Stimulated activated naive CD8-positive, alpha-beta T cell treated with anti-CD3 and anti-CD28 coated beads, Interleukin-15, amount 100 ng/mL, for 72 hours (primary cell): ENCODE results near the gene TROAP.

Source experiments
- ATAC-seq: fragments of 150-1000 bp; cut with Tn5 transposase; 2 replicates; pipeline ENCODE4 v1.10.0; 2021; ENCODE audit warnings: mild to moderate bottlenecking, moderate library complexity
- DNase-seq, 2 donors: peaks; one replicate each; pipeline ENCODE4 v3.0.0; 2021 to 2022
- H3K27ac Mint-ChIP-seq, 2 donors: one replicate each; pipeline ENCODE4 v1.8.0; 2022; ENCODE audit warnings: mild to moderate bottlenecking in 2 of 2, mixed read lengths in 2 of 2, moderate library complexity in 2 of 2
- H3K27me3 Mint-ChIP-seq: one replicate; pipeline ENCODE4 v1.8.0; 2022; ENCODE audit warnings: mixed read lengths
- H3K4me1 Mint-ChIP-seq: one replicate; pipeline ENCODE4 v1.8.0; 2022; ENCODE audit warnings: mild to moderate bottlenecking, mixed read lengths
- H3K4me3 Mint-ChIP-seq, 2 donors: one replicate each; pipeline ENCODE4 v1.8.0; 2022; ENCODE audit warnings: mild to moderate bottlenecking in 2 of 2, mixed read lengths in 2 of 2, moderate library complexity in 1 of 2
- H3K9me3 Mint-ChIP-seq, 2 donors: one replicate each; pipeline ENCODE4 v1.8.0; 2022; ENCODE audit warnings: mixed read lengths in 2 of 2

TROAP gene

GRCh38 chr12:49342914-49343731, 20.1 kb downstream of the TROAP start:
- H3K27ac Mint-ChIP-seq, result peak overlapping the region in 1 of 2 donors; percentile 50
- H3K4me1 Mint-ChIP-seq, result peaks cover 49% of the 10 kb centered on the region
- peak; percentile 27 to 42 for DNase-seq
- peak overlapping the region; percentile 56 to 68 for H3K4me3 Mint-ChIP-seq
- ATAC-seq, result peak; percentile 16
- H3K9me3 Mint-ChIP-seq, result no peaks in the 10 kb centered on the region
- peaks cover 100% of the 10 kb centered on the region for H3K27me3 Mint-ChIP-seq

DNA sequence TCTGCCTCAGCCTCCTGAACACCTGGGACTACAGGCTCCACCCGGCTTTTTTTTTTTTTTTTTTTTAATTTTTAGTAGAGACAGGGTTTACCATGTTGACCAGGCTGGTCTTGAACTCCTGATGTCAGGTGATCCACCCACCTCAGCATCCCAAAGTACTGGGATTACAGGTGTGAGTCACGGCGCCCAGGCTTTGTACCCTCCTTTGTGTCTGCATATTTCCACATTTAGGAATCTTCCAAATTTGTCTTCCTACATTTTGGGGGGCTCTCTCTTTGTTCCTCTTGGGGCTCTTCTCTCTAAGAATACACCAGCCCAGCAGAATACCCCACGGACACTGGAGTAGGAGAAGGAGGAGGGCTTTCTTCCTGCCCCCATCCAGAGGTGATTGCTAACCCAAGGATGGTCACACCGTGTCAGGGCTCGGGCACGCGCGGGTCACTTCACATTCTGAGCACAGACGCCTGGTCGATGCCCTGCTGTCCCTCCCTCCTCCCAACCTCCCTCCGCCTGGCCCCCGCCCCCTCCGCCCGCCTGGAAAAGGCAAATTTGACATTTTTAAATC, 21.5 kb downstream of the TROAP start:
- H3K4me1 Mint-ChIP-seq, result peaks cover 50% of the 10 kb centered on the region
- H3K9me3 Mint-ChIP-seq, result no peaks in the 10 kb centered on the region
- H3K27ac Mint-ChIP-seq, result no peak overlapping the region
- ATAC-seq (no peak), DNase-seq (peak in 1 of 2 donors; percentile 8)
- H3K27me3 Mint-ChIP-seq, result peaks cover 100% of the 10 kb centered on the region
- H3K4me3 Mint-ChIP-seq, result peak overlapping the region in 1 of 2 donors; percentile 58

DNA sequence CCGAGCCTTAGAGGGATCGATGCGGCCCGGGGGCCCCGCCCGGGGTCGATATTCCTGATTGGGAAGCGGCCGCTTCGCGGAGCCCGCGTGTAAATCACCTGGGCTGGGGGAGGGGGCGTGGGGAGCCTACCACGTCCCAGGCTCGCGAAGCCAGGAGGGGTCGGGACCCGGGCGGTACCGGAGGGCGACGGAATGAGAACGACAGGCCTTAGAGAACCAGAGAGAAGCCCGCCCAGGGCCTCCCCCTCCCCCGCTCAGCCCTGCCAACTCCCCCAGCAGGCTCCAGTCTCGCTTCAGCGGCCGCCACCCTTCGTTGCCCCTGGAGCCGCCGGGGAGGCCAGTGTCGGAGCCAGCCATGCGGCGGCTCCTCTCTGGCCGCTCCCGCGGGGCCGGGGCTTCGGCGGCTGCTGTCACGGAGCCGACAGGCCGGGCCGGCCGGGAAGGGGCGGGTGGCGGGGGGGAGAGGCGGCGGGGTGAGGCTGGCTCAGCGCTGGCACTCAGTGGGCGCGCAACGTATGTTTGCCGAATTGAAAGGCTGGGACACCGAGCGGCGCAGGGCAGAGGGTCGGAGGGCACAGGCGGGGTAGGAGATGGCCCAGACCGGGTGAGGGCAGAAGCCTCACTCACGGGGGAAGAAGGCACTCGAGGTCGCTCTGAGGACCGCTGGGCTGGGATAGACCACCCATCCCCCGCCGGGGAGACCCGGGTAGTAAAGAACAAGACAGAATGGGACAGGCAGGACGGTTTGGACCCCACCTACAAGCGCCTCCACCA, 22.2 kb downstream of the TROAP start:
- Mint-ChIP-seq H3K27ac (peak overlapping the region in 1 of 2 donors; percentile 57), H3K27me3 (peaks cover 100% of the 10 kb centered on the region), H3K4me1 (peaks cover 50% of the 10 kb centered on the region), H3K4me3 (peak overlapping the region; percentile 81 to 92), H3K9me3 (no peaks in the 10 kb centered on the region)
- peak in 1 of 2 donors; percentile 38 for DNase-seq
- ATAC-seq, result no peak

DNA sequence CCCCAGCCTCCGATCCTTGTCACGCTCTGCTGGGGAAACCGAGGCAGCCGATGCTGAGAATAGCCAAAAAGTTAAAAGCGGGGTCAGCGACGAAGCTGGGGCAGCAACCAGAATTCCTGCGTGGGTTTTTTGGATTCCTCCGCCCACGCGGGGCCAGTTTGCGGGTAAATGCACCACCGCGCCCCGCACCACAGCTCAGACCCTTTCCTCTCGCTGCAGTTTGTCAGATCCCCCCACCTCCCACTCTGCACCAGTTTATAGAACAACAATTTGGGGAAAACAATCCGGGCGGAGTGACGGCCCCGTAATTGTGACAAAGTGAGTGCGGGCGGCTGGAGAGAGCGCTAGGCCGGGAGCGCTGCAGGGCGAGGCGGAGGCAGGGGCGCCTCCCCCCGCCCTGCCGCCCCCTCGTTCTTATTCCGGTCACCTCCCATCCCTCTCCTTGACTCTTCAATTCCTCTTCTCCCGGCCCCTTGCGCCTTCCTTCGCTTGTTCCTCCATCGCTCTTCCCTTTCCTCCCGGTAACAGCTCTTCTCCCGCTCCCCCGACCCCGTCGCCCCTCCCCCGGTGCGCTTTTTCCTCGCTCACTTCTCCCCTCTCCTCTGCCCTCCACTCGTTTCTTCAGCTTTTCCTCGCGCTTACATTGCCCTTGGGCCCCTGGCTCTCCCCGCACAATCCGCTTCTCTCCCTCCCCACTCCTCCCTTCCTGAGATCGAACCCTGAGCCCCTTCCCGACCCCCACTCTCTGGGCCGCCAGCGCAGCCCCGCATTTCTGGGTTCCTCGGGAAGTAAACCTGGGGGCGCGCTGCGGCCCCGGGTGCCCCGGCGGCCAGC, 23.0 kb downstream of the TROAP start:
- H3K27ac Mint-ChIP-seq, result no peak overlapping the region
- peaks cover 100% of the 10 kb centered on the region for H3K27me3 Mint-ChIP-seq
- no peak for ATAC-seq
- H3K9me3 Mint-ChIP-seq, result no peaks in the 10 kb centered on the region
- DNase-seq, result peak in 1 of 2 donors; percentile 8
- peak overlapping the region; percentile 81 to 92 for H3K4me3 Mint-ChIP-seq
- H3K4me1 Mint-ChIP-seq, result peaks cover 50% of the 10 kb centered on the region

- ATAC-seq, result peak; percentile 31
- Mint-ChIP-seq H3K4me3 (peak within 1 kb of the TSS; percentile 81 to 92), H3K4me1 (peaks cover 50% of the 10 kb centered on the region), H3K27ac (no peak within 1 kb of the TSS), H3K9me3 (no peaks in the 10 kb centered on the region), H3K27me3 (peaks cover 100% of the 10 kb centered on the region)
- peak; percentile 47 to 48 for DNase-seq
Observed at GRCh38 chr12:49346659-49347310, 23.7 kb downstream of the TROAP start, which contains the start of gene DNAJC22. Gene DNAJC22 (plus strand): TSS chr12:49346888. CDS start chr12:49348873, 1,985 bp downstream.

DNA sequence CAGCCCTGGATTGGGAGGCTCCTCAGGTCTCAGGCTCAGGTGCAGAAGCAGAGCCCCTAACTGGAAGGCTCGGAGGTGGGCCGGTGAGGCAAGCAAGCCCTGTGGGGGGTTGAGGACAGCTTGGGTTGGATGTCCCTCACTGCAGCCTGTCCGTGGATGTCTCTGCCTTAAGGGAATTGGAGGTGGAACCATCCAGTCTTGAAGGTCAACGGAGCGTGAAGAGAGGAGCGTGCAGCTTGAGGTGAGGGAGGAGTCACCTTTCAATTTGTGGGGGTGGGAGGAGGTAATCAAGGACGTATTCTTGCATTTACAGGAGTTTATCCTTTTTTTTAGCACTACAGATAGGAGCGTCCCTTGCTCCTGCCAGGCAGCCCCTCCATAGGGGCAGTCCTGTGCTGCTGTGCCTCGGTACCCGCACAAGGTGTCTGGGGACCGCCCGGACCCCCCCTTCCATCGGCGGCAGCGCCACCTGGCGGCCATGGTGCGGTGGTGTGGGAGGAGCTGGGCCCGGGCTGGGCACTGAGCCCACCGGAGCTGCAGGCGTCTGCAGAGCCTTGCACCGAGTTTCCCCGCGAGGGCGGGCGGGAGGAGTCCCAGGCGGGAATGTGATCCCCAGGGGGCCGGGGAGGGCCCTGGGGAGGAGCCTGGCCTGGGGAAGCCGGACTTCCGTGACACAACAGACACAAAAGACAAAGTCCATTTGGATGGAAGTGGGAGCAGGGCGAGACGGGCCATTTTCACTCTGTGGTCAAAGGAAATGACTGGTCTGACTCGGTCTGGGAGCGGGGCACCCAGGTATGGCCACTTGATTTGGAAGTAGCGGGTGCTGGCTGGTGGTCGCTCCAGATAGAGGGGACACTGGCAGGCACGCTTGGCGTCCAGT, 24.5 kb downstream of the TROAP start:
- Mint-ChIP-seq H3K27ac (peak overlapping the region in 1 of 2 donors; percentile 82), H3K9me3 (no peaks in the 10 kb centered on the region), H3K4me3 (peak overlapping the region; percentile 81 to 92)

DNA sequence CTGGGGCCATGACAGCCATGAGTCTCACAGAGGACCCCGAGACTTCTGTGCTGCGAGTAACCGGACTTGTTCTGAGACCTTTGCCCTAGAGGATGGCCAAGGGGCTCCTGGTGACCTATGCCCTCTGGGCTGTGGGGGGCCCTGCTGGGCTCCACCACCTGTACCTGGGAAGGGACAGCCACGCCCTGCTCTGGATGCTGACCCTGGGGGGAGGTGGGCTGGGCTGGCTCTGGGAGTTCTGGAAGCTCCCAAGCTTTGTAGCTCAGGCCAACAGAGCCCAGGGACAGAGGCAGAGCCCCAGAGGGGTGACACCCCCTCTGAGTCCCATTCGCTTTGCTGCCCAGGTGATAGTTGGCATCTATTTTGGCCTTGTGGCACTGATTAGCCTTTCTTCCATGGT, 25.7 kb downstream of the TROAP start:
- H3K4me3 Mint-ChIP-seq, result no peak overlapping the region
- H3K27me3 Mint-ChIP-seq, result peaks cover 94% of the 10 kb centered on the region
- H3K27ac Mint-ChIP-seq, result no peak overlapping the region
- ATAC-seq (no peak), DNase-seq (no peak)
- H3K4me1 Mint-ChIP-seq, result peaks cover 37% of the 10 kb centered on the region
- no peaks in the 10 kb centered on the region for H3K9me3 Mint-ChIP-seq

More for the DNA sequence above, 24.5 kb downstream of the TROAP start:
- Mint-ChIP-seq H3K27me3 (peaks cover 98% of the 10 kb centered on the region), H3K4me1 (peaks cover 49% of the 10 kb centered on the region)
- DNase-seq (peak; percentile 84 to 86), ATAC-seq (peak; percentile 86)

- H3K4me1 Mint-ChIP-seq, result peaks cover 32% of the 10 kb centered on the region
- no peaks in the 10 kb centered on the region for H3K9me3 Mint-ChIP-seq
- ATAC-seq (no peak), DNase-seq (peak in 1 of 2 donors; percentile 7)
- no peak overlapping the region for H3K4me3 Mint-ChIP-seq
- H3K27ac Mint-ChIP-seq, result no peak overlapping the region
- H3K27me3 Mint-ChIP-seq, result peaks cover 89% of the 10 kb centered on the region
Observed at GRCh38 chr12:49349266-49349665, 26.2 kb downstream of the TROAP start.

DNA sequence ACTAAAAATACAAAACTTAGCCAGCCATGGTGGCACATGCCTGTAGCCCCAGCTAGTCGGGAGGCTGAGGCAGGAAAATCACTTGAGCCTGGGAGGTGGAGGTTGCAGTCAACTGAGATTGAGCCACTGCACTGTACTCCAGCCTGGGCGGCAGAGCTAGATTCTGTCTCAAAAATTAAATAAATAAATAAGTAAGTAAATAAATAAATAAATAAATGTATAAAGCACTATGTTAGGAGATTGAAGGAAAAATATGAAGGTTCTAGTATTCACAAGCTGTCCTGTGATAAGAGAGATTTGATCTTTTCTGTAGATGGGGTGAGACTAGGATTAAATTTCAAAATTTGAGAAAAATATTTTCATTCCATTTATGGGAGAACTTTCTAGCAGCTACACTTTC, 29.3 kb downstream of the TROAP start:
- no peak overlapping the region for H3K27ac Mint-ChIP-seq
- H3K9me3 Mint-ChIP-seq, result no peaks in the 10 kb centered on the region
- DNase-seq (no peak), ATAC-seq (no peak)
- H3K4me1 Mint-ChIP-seq, result peaks cover 9% of the 10 kb centered on the region
- H3K4me3 Mint-ChIP-seq, result no peak overlapping the region
- H3K27me3 Mint-ChIP-seq, result peaks cover 65% of the 10 kb centered on the region

DNA sequence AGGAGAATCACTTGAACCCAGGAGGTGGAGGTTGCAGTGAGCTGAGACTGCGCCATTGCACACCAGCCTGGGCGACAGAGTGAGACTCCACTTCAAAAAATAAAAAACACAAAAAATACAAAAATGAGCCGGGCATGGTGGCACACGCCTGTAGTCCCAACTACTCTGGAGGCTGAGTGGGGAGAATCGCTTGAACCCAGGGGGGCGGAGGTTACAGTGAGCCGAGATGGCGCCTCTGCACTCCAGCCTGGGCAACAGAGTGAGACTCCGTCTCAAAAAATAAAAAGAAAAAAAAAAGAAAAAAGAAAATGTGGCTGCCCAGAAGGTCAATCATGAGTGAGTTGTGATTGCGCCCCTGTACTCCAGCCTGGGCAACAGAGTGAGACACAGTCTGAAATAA, 32.9 kb downstream of the TROAP start:
- H3K27ac Mint-ChIP-seq, result no peak overlapping the region
- H3K4me3 Mint-ChIP-seq, result no peak overlapping the region
- no peaks in the 10 kb centered on the region for H3K9me3 Mint-ChIP-seq
- peaks cover 8% of the 10 kb centered on the region for H3K4me1 Mint-ChIP-seq
- H3K27me3 Mint-ChIP-seq, result peaks cover 39% of the 10 kb centered on the region
- no peak for DNase-seq
- ATAC-seq, result no peak

- Mint-ChIP-seq H3K4me1 (peaks cover 8% of the 10 kb centered on the region), H3K4me3 (no peak overlapping the region), H3K27me3 (peaks cover 27% of the 10 kb centered on the region), H3K9me3 (no peaks in the 10 kb centered on the region), H3K27ac (no peak overlapping the region)
- ATAC-seq (no peak), DNase-seq (no peak)
Observed at GRCh38 chr12:49357103-49357678, 34.1 kb downstream of the TROAP start.

DNA sequence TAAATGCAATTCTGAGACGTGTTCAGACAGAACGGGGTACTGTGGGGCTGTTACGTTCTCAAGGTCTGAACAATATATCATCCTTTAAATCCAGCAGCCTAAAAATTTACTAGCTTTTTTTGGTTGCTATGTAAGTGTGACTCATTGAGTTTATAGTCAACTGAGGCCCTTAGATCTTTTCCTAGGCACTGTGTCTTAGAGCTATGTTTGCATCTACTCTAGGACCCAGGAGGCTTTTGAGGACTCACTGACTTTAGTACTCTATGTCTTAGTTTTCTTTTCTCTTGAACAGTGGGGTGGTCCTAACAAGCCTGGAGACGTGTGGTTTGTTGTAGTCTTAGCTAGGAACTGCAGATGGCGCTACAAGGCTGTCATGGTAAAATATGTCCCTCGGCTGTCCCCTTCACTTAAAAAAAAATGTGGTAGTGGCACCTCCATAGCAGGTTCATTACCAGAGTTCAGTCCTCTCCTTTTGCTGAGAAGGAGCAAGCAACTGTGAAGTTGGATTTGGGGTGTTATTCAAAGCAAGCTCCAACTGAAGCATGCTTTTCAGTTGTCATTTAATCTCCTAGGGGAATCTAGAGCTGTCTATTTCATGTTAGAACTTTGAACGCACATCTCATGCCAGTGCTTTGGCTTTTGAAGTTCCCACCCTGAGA, 35.6 kb downstream of the TROAP start:
- no peaks in the 10 kb centered on the region for H3K9me3 Mint-ChIP-seq
- H3K4me1 Mint-ChIP-seq, result peaks cover 8% of the 10 kb centered on the region
- H3K27me3 Mint-ChIP-seq, result peaks cover 17% of the 10 kb centered on the region
- H3K27ac Mint-ChIP-seq, result no peak overlapping the region
- DNase-seq, result peak; percentile 57 to 66
- no peak overlapping the region for H3K4me3 Mint-ChIP-seq
- peak; percentile 94 for ATAC-seq

GRCh38 chr12:49359671-49360070, 36.6 kb downstream of the TROAP start:
- no peak for ATAC-seq
- no peak for DNase-seq
- H3K4me1 Mint-ChIP-seq, result peaks cover 8% of the 10 kb centered on the region
- no peak overlapping the region for H3K4me3 Mint-ChIP-seq
- no peak overlapping the region for H3K27ac Mint-ChIP-seq
- H3K9me3 Mint-ChIP-seq, result no peaks in the 10 kb centered on the region
- H3K27me3 Mint-ChIP-seq, result peaks cover 17% of the 10 kb centered on the region
